HepG2 (cell line): ENCODE results near the gene RAET1L. TPM values are rescaled to one million over a fixed set of nuclear protein-coding genes. Genes with fewer than 3 reads are reported as not detected.

Source experiments
- ATAC-seq: fragments of 200-7000 bp; cut with Tn5 transposase; 3 replicates; pipeline ENCODE4 v1.9.1; 2020; ENCODE audit warnings: mild to moderate bottlenecking, moderate library complexity
- BruUV-seq: library from RNA; stranded (reverse); fragments of 400-500 nt; replicated peaks from 2 replicates; lab custom pipeline; 2021; lab: Mats Ljungman, UMichigan
- CTCF ChIA-PET: fragments of 300-600 bp; formaldehyde crosslinking; extraction: SDS; loops from one replicate; lab custom pipeline; 2021; ENCODE audit warnings: low total read pairs, inconsistent platforms, low intra/inter-chr PET ratio; lab: Yijun Ruan, JAX
- POLR2A ChIA-PET: fragments of 350-600 bp; sonication (Branson Sonifier 250); formaldehyde crosslinking; loops from one replicate; lab custom pipeline; 2020; ENCODE audit warnings: antibody characterized with exemption, inconsistent platforms; lab: Yijun Ruan, JAX
- DNase-seq: peaks from one replicate; pipeline ENCODE4 v3.0.0-alpha.2; 2015; ENCODE audit warnings: low spot score
- FAIRE-seq: peaks from 3 replicates; lab custom pipeline; 2011; peaks lifted over from hg19 to GRCh38; lab: Jason Lieb, UNC
- H2AFZ ChIP-seq: one replicate; pipeline ENCODE4 v1.6.1; 2011; ENCODE audit warnings: low read length, inconsistent platforms
- H3K27ac ChIP-seq: fragments of 300-600 bp; 3 replicates; pipeline ENCODE4 v1.8.0; 2011; ENCODE audit warnings: mixed run types, mild to moderate bottlenecking, mixed read lengths, low read length, inconsistent platforms; ENCODE audit not compliant: insufficient read depth; ENCODE audit errors: extremely low read length
- H3K27me3 ChIP-seq, 2 experiments: fragments of 200-600 bp in 1 of 2; 2 replicates in 1 of 2; 3 replicates in 1 of 2; pipeline versions ENCODE4 v1.6.0 to v1.8.0; 2011; ENCODE audit warnings: low read length in 2 of 2, mild to moderate bottlenecking in 2 of 2, moderate library complexity in 2 of 2, inconsistent platforms in 1 of 2; ENCODE audit not compliant: insufficient read depth in 2 of 2, control insufficient read depth in 1 of 2
- H3K36me3 ChIP-seq, 2 experiments: fragments of 200-600 bp in 1 of 2; replicated peaks in 1 of 2; 2 replicates in 1 of 2; 3 replicates in 1 of 2; pipeline versions ENCODE4 v1.5.1 to v1.8.0; 2011; ENCODE audit warnings: low read length in 2 of 2, inconsistent platforms in 1 of 2; ENCODE audit not compliant: insufficient read depth in 2 of 2, control insufficient read depth in 1 of 2
- H3K4me1 ChIP-seq: 2 replicates; pipeline ENCODE4 v1.5.1; 2012; ENCODE audit warnings: low read length, inconsistent platforms; ENCODE audit not compliant: insufficient read depth
- H3K4me2 ChIP-seq: 2 replicates; pipeline ENCODE4 v1.6.0; 2011; ENCODE audit warnings: low read depth, low read length, inconsistent platforms
- H3K4me3 ChIP-seq, 3 experiments: fragments of 200-600 bp in 1 of 3; sonication (generic), shearing (Covaris generic) in 1 of 3; replicated peaks in 1 of 3; 2 replicates each; pipeline ENCODE4 v1.5.1; 2011 to 2016; ENCODE audit warnings: low read length in 3 of 3, inconsistent platforms in 2 of 3, low read depth in 2 of 3, mild to moderate bottlenecking in 2 of 3, control low read depth in 1 of 3, mixed read lengths in 1 of 3; ENCODE audit not compliant: insufficient read depth in 1 of 3
- H3K79me2 ChIP-seq: one replicate; pipeline ENCODE4 v1.6.1; 2011; ENCODE audit warnings: low read length, inconsistent platforms; ENCODE audit not compliant: insufficient read depth
- H3K9ac ChIP-seq: 2 replicates; pipeline ENCODE4 v1.6.0; 2011; ENCODE audit warnings: mild to moderate bottlenecking, low read depth, low read length, inconsistent platforms; ENCODE audit not compliant: insufficient read depth
- H3K9me3 ChIP-seq: 2 replicates; pipeline ENCODE4 v1.5.1; 2012; ENCODE audit warnings: mild to moderate bottlenecking, low read length
- H4K20me1 ChIP-seq: 2 replicates; pipeline ENCODE4 v1.6.0; 2011; ENCODE audit warnings: inconsistent platforms, mild to moderate bottlenecking, low read length, moderate library complexity; ENCODE audit not compliant: insufficient read depth
- ATF7 ChIP-seq, 2 experiments: fragments of 450-650 bp in 1 of 2; sonication (generic) in 1 of 2; formaldehyde crosslinking in 1 of 2; IDR thresholded peaks; 2 replicates each; pipeline versions ENCODE4 v1.4.0 to v1.6.1; 2016 to 2020; ENCODE audit warnings: antibody characterized with exemption in 1 of 2, mild to moderate bottlenecking in 1 of 2, missing genetic modification reagents in 1 of 2
- CREB1 ChIP-seq, 2 experiments: fragments of 450-650 bp in 1 of 2; IDR thresholded peaks; 2 replicates each; pipeline ENCODE4 v1.6.1; 2016 to 2017; ENCODE audit warnings: control low read depth in 1 of 2, mild to moderate bottlenecking in 1 of 2, missing compliant biosample characterization in 1 of 2, missing genetic modification characterization in 1 of 2
- KLF13 ChIP-seq: sonication (generic); formaldehyde crosslinking; IDR thresholded peaks from 2 replicates; pipeline ENCODE4 v1.4.0; 2020; ENCODE audit warnings: mild to moderate bottlenecking, missing genetic modification reagents
- NCOA2 ChIP-seq: sonication (generic); formaldehyde crosslinking; IDR thresholded peaks from 2 replicates; pipeline ENCODE4 v1.8.0; 2022; ENCODE audit warnings: inconsistent platforms
- POLR2AphosphoS5 ChIP-seq: IDR thresholded peaks from 2 replicates; pipeline ENCODE4 v1.6.1; 2012; ENCODE audit warnings: low read depth, low read length
- SRSF9 ChIP-seq: fragments of 200-400 bp; formaldehyde crosslinking; IDR thresholded peaks from 2 replicates; pipeline ENCODE4 v1.6.1; 2018; ENCODE audit warnings: borderline replicate concordance, mild to moderate bottlenecking, low read depth, low read length; ENCODE audit not compliant: insufficient read depth, poor library complexity, severe bottlenecking
- ZNF883 ChIP-seq: sonication (generic); formaldehyde crosslinking; IDR thresholded peaks from 2 replicates; pipeline ENCODE4 v1.5.1; 2020; ENCODE audit warnings: mild to moderate bottlenecking, missing genetic modification reagents; ENCODE audit errors: not compliant biosample characterization
- WGBS: methylation state at CpG from one replicate; pipeline ENCODE4 v1.1.6; 2017; ENCODE audit warnings: low lambda C conversion rate; 5-methylcytosine and 5-hydroxymethylcytosine counted together
- in situ Hi-C: cut with HindIII; loops from 2 replicates; pipeline ENCODE4 v1.10.0; 2017; ENCODE audit warnings: low pct_unique_long_range_greater_than_20kb; ENCODE audit not compliant: extremely low pct_ligation_motif_present
- intact Hi-C: fragments of 100-400 bp; cut with micrococcal nuclease; formaldehyde crosslinking; loops from one replicate; pipeline ENCODE4 v1.10.0; 2022; ENCODE audit not compliant: unreplicated experiment
- polyA plus RNA-seq, 8 experiments: library from polyadenylated mRNA; depleted of rRNA in 3 of 8; stranded (reverse) in 7 of 8; unstranded in 1 of 8; fragments of >200 nt; fragmentation: Illumina TruSeq in 4 of 8; extraction: Trizol in 4 of 8; gene quantifications; 2 replicates each; pipeline versions ENCODE4 v1.2.1 to v1.2.3, GENCODE V29; 2011 to 2016; ENCODE audit warnings: low read depth in 4 of 8, missing spikeins in 1 of 8, mixed read lengths in 1 of 8; ENCODE audit not compliant: insufficient read depth in 1 of 8
- total RNA-seq, 5 experiments: library from RNA; depleted of rRNA; stranded (reverse); fragments of >200 nt; fragmentation: Illumina TruSeq; extraction: Trizol; gene quantifications; 2 replicates each; pipeline ENCODE4 v1.2.3, GENCODE V29; 2016; ENCODE audit warnings: low read depth in 1 of 5
- TF ChIP-seq, protein P1 (sequence below): sonication (generic); formaldehyde crosslinking; IDR thresholded peaks from 2 replicates; pipeline ENCODE4 v1.8.0; 2022; ENCODE audit warnings: missing genetic modification reagents, mild to moderate bottlenecking, inconsistent platforms, borderline replicate concordance

The RAET1L gene
- total and polyA plus RNA-seq, 2 of the 13 experiments (the other 11 are each of a cell fraction or from before 2014, with no cell fraction given): not detected

DNA sequence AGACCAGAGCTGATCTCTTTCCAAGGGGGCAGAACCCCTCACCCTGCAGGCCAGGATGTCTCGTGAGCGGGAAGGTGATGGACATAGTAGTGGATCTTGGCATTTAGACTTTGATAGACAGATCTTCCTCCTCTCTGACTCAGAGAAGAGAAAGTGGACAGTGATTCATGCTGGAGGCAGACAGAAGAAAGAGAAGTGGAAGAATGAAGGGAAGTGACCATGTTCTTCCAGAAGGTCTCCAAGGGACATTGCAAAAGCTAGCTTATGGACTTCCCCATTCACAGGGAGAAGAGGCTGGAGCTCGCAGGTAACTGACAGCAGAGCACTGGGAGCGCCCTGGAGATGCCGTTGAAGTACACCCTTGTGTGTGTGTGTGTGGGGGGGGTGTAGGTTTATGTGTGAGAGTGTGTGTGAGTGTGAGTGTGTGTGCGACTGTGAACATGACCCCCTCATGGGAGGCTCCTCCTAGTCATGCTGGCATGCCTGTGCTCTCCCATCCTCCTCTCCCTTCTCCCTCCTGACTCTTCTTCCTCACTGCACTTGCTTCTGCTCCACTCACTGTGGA lies 8.0 kb upstream of the RAET1L start (continued):
- TF ChIP-seq, protein P1, sequence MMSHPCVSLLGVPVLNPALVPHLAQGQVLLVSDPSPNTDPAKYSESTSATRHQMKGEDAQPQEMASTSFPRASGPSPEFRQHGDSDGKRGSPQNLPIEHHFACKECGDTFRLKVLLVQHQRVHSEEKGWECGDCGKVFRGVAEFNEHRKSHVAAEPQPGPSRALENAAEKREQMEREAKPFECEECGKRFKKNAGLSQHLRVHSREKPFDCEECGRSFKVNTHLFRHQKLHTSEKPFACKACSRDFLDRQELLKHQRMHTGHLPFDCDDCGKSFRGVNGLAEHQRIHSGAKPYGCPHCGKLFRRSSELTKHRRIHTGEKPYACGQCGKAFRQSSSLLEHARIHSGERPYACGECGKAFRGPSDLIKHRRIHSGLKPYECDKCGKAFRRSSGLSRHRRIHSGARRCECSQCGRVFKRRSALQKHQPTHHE (CRISPR knock-in tag): no peak
- TF ChIP-seq NCOA2 (no peak), ZNF883 (CRISPR knock-in tag) (no peak), POLR2AphosphoS5 (no peak)
- TF ChIP-seq, all 625 proteins: peak for 0

DNA sequence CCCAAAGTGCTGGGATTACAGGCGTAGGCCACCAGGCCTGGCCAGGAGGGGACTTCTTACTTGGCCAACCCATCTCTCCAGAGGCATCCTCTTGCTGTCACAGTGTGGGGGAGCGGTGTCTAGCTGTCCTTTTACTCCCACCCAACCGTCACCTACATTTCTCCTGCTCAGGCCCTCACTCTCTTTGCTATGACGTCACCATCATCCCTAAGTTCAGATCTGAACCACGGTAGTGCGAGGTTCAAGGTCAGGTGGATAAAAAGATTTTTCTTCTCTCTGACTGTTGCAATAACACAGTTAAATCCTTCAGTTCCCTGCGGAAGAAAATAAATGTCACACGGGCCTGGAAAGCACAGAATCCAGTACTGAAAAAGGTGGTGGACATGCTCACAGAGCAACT lies 7.3 kb upstream of the RAET1L start:
- no peak overlapping the region for H3K4me3 ChIP-seq
- intact Hi-C loops: no loop called here
- peak; percentile 98 for TF ChIP-seq CREB1 (IDR thresholded peaks at IDR 0.05)
- TF ChIP-seq CREB1 (CRISPR knock-in tag; IDR thresholded peaks at IDR 0.05): no peak
- TF ChIP-seq ATF7 (IDR thresholded peaks at IDR 0.05): peak; percentile 99
- TF ChIP-seq ATF7 (CRISPR knock-in tag; IDR thresholded peaks at IDR 0.05): no peak
- TF ChIP-seq SRSF9: no peak
- TF ChIP-seq KLF13 (CRISPR knock-in tag): no peak
- WGBS: 23% methylated on average over 8 of the region's 8 CpGs
- no peaks in the 10 kb centered on the region for H3K79me2 ChIP-seq
- no peak for DNase-seq
- no peaks in the 10 kb centered on the region for H3K36me3 ChIP-seq
- no peak overlapping the region for H3K9ac ChIP-seq
- H3K27me3 ChIP-seq: peaks cover 7 to 57% of the 10 kb centered on the region in 2 experiments
- BruUV-seq: no TSS peak
- no peak overlapping the region for H3K27ac ChIP-seq
- in situ Hi-C loops: no loop called here
- no peaks in the 10 kb centered on the region for H4K20me1 ChIP-seq
- no peak overlapping the region for H2AFZ ChIP-seq
- CTCF ChIA-PET: no interaction called here
- POLR2A ChIA-PET: no interaction called here
- H3K9me3 ChIP-seq: no peaks in the 10 kb centered on the region
- no peaks in the 10 kb centered on the region for H3K4me1 ChIP-seq
- FAIRE-seq: no peak
- H3K4me2 ChIP-seq: no peak overlapping the region
- no peak for ATAC-seq
